IMR-90 (cell line): ENCODE results near the gene MOAP1.
"Not testable (repeated sequence)": the region's sequence is repeated elsewhere in the genome, so short reads cannot be mapped to it uniquely, and the experiment has no call there.

Source experiments
- BHLHE40 ChIP-seq: fragments of 150-350 bp; IDR thresholded peaks from 2 replicates; pipeline ENCODE4 v1.6.1; 2016; ENCODE audit warnings: mild to moderate bottlenecking, low read depth, low read length
- CEBPB ChIP-seq: IDR thresholded peaks from 2 replicates; pipeline ENCODE4 v1.6.1; 2012; ENCODE audit warnings: low read depth, low read length, improper control_type of control experiment
- CTCF ChIP-seq: conservative IDR thresholded peaks from 2 replicates; pipeline ENCODE4 v1.5.1; 2012; ENCODE audit warnings: mild to moderate bottlenecking, low read depth, low read length, improper control_type of control experiment
- ELK1 ChIP-seq: fragments of 150-350 bp; IDR thresholded peaks from 2 replicates; pipeline ENCODE4 v1.6.1; 2016; ENCODE audit warnings: low read depth, mild to moderate bottlenecking, low read length, moderate library complexity, borderline replicate concordance
- MAZ ChIP-seq: IDR thresholded peaks from 2 replicates; pipeline ENCODE4 v1.6.1; 2012; ENCODE audit warnings: low read depth, mild to moderate bottlenecking, low read length, improper control_type of control experiment, moderate library complexity, borderline replicate concordance
- POLR2A ChIP-seq: IDR thresholded peaks from 2 replicates; pipeline ENCODE4 v1.6.1; 2012; ENCODE audit warnings: mild to moderate bottlenecking, low read depth, low read length
- RAD21 ChIP-seq: IDR thresholded peaks from 2 replicates; pipeline ENCODE4 v1.6.1; 2012; ENCODE audit warnings: low read length, improper control_type of control experiment
- RCOR1 ChIP-seq: IDR thresholded peaks from 2 replicates; pipeline ENCODE4 v1.6.1; 2012; ENCODE audit warnings: mild to moderate bottlenecking, low read length, improper control_type of control experiment; ENCODE audit not compliant: insufficient replicate concordance
- RFX5 ChIP-seq: IDR thresholded peaks from 2 replicates; pipeline ENCODE4 v1.8.0; 2012; ENCODE audit warnings: low read depth, mild to moderate bottlenecking, low read length, moderate library complexity
- SMC3 ChIP-seq: fragments of 150-350 bp; IDR thresholded peaks from 2 replicates; pipeline ENCODE4 v1.6.1; 2016; ENCODE audit warnings: low read depth, mild to moderate bottlenecking, antibody characterized with exemption, low read length, moderate library complexity
- USF2 ChIP-seq: fragments of 150-350 bp; IDR thresholded peaks from 2 replicates; pipeline ENCODE4 v1.6.1; 2017; ENCODE audit warnings: mild to moderate bottlenecking, antibody characterized with exemption, low read length, low read depth

GRCh38 chr14:93169619-93170018 lies 15.1 kb downstream of the MOAP1 start:
- TF ChIP-seq CTCF, BHLHE40, POLR2A, RFX5, USF2, SMC3, MAZ, ELK1, CEBPB, RCOR1, RAD21: not testable (repeated sequence)
